ENCODE results near the gene RPF1.
"Not testable (repeated sequence)": the region's sequence is repeated elsewhere in the genome, so short reads cannot be mapped to it uniquely, and the experiment has no call there.

- TF ChIP-seq, protein P1, sequence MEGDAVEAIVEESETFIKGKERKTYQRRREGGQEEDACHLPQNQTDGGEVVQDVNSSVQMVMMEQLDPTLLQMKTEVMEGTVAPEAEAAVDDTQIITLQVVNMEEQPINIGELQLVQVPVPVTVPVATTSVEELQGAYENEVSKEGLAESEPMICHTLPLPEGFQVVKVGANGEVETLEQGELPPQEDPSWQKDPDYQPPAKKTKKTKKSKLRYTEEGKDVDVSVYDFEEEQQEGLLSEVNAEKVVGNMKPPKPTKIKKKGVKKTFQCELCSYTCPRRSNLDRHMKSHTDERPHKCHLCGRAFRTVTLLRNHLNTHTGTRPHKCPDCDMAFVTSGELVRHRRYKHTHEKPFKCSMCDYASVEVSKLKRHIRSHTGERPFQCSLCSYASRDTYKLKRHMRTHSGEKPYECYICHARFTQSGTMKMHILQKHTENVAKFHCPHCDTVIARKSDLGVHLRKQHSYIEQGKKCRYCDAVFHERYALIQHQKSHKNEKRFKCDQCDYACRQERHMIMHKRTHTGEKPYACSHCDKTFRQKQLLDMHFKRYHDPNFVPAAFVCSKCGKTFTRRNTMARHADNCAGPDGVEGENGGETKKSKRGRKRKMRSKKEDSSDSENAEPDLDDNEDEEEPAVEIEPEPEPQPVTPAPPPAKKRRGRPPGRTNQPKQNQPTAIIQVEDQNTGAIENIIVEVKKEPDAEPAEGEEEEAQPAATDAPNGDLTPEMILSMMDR (IDR thresholded peaks at IDR 0.05), result not testable (repeated sequence)
- TF ChIP-seq POLR2A (IDR thresholded peaks at IDR 0.05), result not testable (repeated sequence)
Observed at GRCh38 chr1:84448704-84449103, 30.4 kb upstream of the RPF1 start.

Measured in body of pancreas (tissue), 4 donors.